ENCODE results near the gene POGK. TPM values are rescaled to one million over a fixed set of nuclear protein-coding genes. Genes with fewer than 3 reads are reported as not detected.

The POGK gene
- total RNA-seq = 10 to 100 TPM; 16.8 to 29.9 (median 24.9) TPM

GRCh38 chr1:166838766-166839599 is at the start of gene POGK:
POGK (plus strand) TSS chr1:166839475; CDS start chr1:166840957, 1,482 bp downstream.
- 0 to 2% methylated on average over 1 to 30 of the region's 63 CpGs for whole genome bisulfite sequencing, 2 donors (ENCODE audit: low coverage in 1 of 2)

GRCh38 chr1:166796620-166797236 is 42.5 kb upstream of the POGK start:
- no peak for TF ChIP-seq POLR2AphosphoS5 (IDR thresholded peaks at IDR 0.05)
- TF ChIP-seq POLR2A (IDR thresholded peaks at IDR 0.05) = no peak
- no peak for TF ChIP-seq EP300 (IDR thresholded peaks at IDR 0.05; ENCODE audit: low read depth)
- TF ChIP-seq CTCF (IDR thresholded peaks at IDR 0.05) = no peak
- DNase-seq = no peak
- H3K4me1 ChIP-seq = no peaks in the 10 kb centered on the region

More at GRCh38 chr1:166838766-166839599, at the start of gene POGK:
- no peaks in the 10 kb centered on the region for H3K9me3 ChIP-seq
- H3K27me3 ChIP-seq = peaks cover 2% of the 10 kb centered on the region
- H3K4me3 ChIP-seq = peak within 1 kb of the TSS; percentile 56 to 68 (median 65)
- H3K27ac ChIP-seq = peak within 1 kb of the TSS; percentile 93 to 97 (median 94)
- DNase-seq = peak; percentile 94
- in situ Hi-C loops (cut with MboI; ENCODE audit: low pct_ligation_motif_present in 1 of 4, low pct_unique_long_range_greater_than_20kb in 1 of 4, low sequenced_read_pairs in 3 of 4) (no loop called here), intact Hi-C loops (cut with DNase I; ENCODE audit: low total_unique reads) (no loop called here)
- peak; percentile 66 for TF ChIP-seq POLR2A (IDR thresholded peaks at IDR 0.05)
- TF ChIP-seq CTCF (IDR thresholded peaks at IDR 0.05) = peak in 1 of 5 experiments; percentile 12
- peak; percentile 75 to 90 (median 90) for TF ChIP-seq POLR2AphosphoS5 (IDR thresholded peaks at IDR 0.05)
- no peak for TF ChIP-seq EP300 (IDR thresholded peaks at IDR 0.05; ENCODE audit: low read depth)
- peaks cover 22 to 46% (median 42%) of the 10 kb centered on the region in 4 donors for H3K4me1 ChIP-seq
- H3K36me3 ChIP-seq = peaks cover 0 to 19% (median 0%) of the 10 kb centered on the region in 4 donors

GRCh38 chr1:166808952-166809351 is 30.3 kb upstream of the POGK start:
- DNase-seq = no peak
- Histone ChIP-seq H3K36me3 (no peaks in the 10 kb centered on the region), H3K27ac (no peak overlapping the region), H3K27me3 (no peaks in the 10 kb centered on the region), H3K4me3 (no peak overlapping the region), H3K4me1 (no peaks in the 10 kb centered on the region), H3K9me3 (no peaks in the 10 kb centered on the region)
- intact Hi-C loops (cut with DNase I; ENCODE audit: low total_unique reads) = no loop called here
- TF ChIP-seq EP300 (IDR thresholded peaks at IDR 0.05; ENCODE audit: low read depth) (no peak), CTCF (IDR thresholded peaks at IDR 0.05) (no peak), POLR2AphosphoS5 (IDR thresholded peaks at IDR 0.05) (no peak), POLR2A (IDR thresholded peaks at IDR 0.05) (no peak)
- in situ Hi-C loops (cut with MboI; ENCODE audit: low pct_ligation_motif_present in 1 of 4, low pct_unique_long_range_greater_than_20kb in 1 of 4, low sequenced_read_pairs in 3 of 4) = no loop called here
- 74 to 76% methylated on average over 2 of the region's 2 CpGs for WGBS, 2 donors (ENCODE audit: low coverage in 1 of 2)

More at GRCh38 chr1:166796620-166797236, 42.5 kb upstream of the POGK start:
- intact Hi-C loops (cut with DNase I; ENCODE audit: low total_unique reads) (no loop called here), in situ Hi-C loops (cut with MboI; ENCODE audit: low pct_ligation_motif_present in 1 of 4, low pct_unique_long_range_greater_than_20kb in 1 of 4, low sequenced_read_pairs in 3 of 4) (no loop called here)
- 89 to 97% methylated on average over 4 to 23 of the region's 23 CpGs for WGBS, 2 donors (ENCODE audit: low coverage in 1 of 2)
- no peak overlapping the region for H3K27ac ChIP-seq
- no peak overlapping the region for H3K4me3 ChIP-seq
- no peaks in the 10 kb centered on the region for H3K9me3 ChIP-seq
- no peaks in the 10 kb centered on the region for H3K36me3 ChIP-seq
- no peaks in the 10 kb centered on the region for H3K27me3 ChIP-seq

GRCh38 chr1:166811691-166812090 is 27.6 kb upstream of the POGK start:
- no peak overlapping the region for H3K4me3 ChIP-seq
- H3K9me3 ChIP-seq = no peaks in the 10 kb centered on the region
- no peak for TF ChIP-seq CTCF (IDR thresholded peaks at IDR 0.05)
- TF ChIP-seq POLR2AphosphoS5 (IDR thresholded peaks at IDR 0.05) = no peak
- no peak for TF ChIP-seq EP300 (IDR thresholded peaks at IDR 0.05; ENCODE audit: low read depth)
- no peak for TF ChIP-seq POLR2A (IDR thresholded peaks at IDR 0.05)
- H3K4me1 ChIP-seq = peaks cover 0 to 6% (median 0%) of the 10 kb centered on the region in 4 donors
- no peaks in the 10 kb centered on the region for H3K36me3 ChIP-seq
- intact Hi-C loops (cut with DNase I; ENCODE audit: low total_unique reads) = no loop called here
- 46 to 58% methylated on average over 2 of the region's 2 CpGs for WGBS, 2 donors (ENCODE audit: low coverage in 1 of 2)
- no peak for DNase-seq
- no peaks in the 10 kb centered on the region for H3K27me3 ChIP-seq
- H3K27ac ChIP-seq = no peak overlapping the region
- in situ Hi-C loops (cut with MboI; ENCODE audit: low pct_ligation_motif_present in 1 of 4, low pct_unique_long_range_greater_than_20kb in 1 of 4, low sequenced_read_pairs in 3 of 4) = no loop called here
